ENCODE results near the gene ERGIC2. TPM values are rescaled to one million over a fixed set of nuclear protein-coding genes. Genes with fewer than 3 reads are reported as not detected.
"Not testable (repeated sequence)": the region's sequence is repeated elsewhere in the genome, so short reads cannot be mapped to it uniquely, and the experiment has no call there.

Gene ERGIC2
- total and polyA plus RNA-seq, 7 experiments from 2014 or later, result 36.0 to 85.7 (median 78.6) TPM

GRCh38 chr12:29402437-29402836 lies 21.5 kb upstream of the ERGIC2 start:
- H3K36me3 ChIP-seq (ENCODE audit: control insufficient read depth in 2 of 3, insufficient read depth in 3 of 3, low read length in 3 of 3), result no peaks in the 10 kb centered on the region
- Mint-ChIP-seq H3K9me3 (peaks cover 0 to 6% (median 0%) of the 10 kb centered on the region in 11 donors), H3K27me3 (peaks cover 0 to 41% (median 16%) of the 10 kb centered on the region in 5 donors), H3K27ac (peak overlapping the region in 2 of 9 donors; percentile 0 to 86), H3K36me3 (no peaks in the 10 kb centered on the region), H3K4me1 (no peaks in the 10 kb centered on the region), H3K4me3 (no peak overlapping the region)
- intact Hi-C loops (cut with micrococcal nuclease), result no loop called here
- H3K27ac ChIP-seq (ENCODE audit: low read depth, low read length), result no peak overlapping the region
- no peaks in the 10 kb centered on the region for H3K4me1 ChIP-seq (ENCODE audit: control insufficient read depth in 2 of 2, insufficient read depth in 2 of 2, low read length in 2 of 2)
- no peak for DNase-seq
- no peak for ATAC-seq
- ChIA-PET CTCF (no interaction called here), POLR2A (no interaction called here)
- H3K9me3 ChIP-seq (ENCODE audit: control insufficient read depth in 2 of 3, low read length in 3 of 3), result no peaks in the 10 kb centered on the region
- no peaks in the 10 kb centered on the region for H3K27me3 ChIP-seq (ENCODE audit: control insufficient read depth in 2 of 2, insufficient read depth in 2 of 2, low read length in 2 of 2)
- no peak overlapping the region for H3K4me3 ChIP-seq (ENCODE audit: low read length)

- Histone ChIP-seq H3K9me3 (ENCODE audit: control insufficient read depth in 2 of 3, low read length in 3 of 3) (no peaks in the 10 kb centered on the region), H3K27me3 (ENCODE audit: control insufficient read depth in 2 of 2, insufficient read depth in 2 of 2, low read length in 2 of 2) (no peaks in the 10 kb centered on the region), H3K36me3 (ENCODE audit: control insufficient read depth in 2 of 3, insufficient read depth in 3 of 3, low read length in 3 of 3) (no peaks in the 10 kb centered on the region), H3K4me3 (ENCODE audit: low read length) (no peak overlapping the region), H3K4me1 (ENCODE audit: control insufficient read depth in 2 of 2, insufficient read depth in 2 of 2, low read length in 2 of 2) (no peaks in the 10 kb centered on the region), H3K27ac (ENCODE audit: low read depth, low read length) (no peak overlapping the region)
- no peaks in the 10 kb centered on the region for H3K9me3 Mint-ChIP-seq
- no peak overlapping the region for H3K27ac Mint-ChIP-seq
- no peak overlapping the region for H3K4me3 Mint-ChIP-seq
- ATAC-seq (no peak), DNase-seq (no peak)
- intact Hi-C loops (cut with micrococcal nuclease), result no loop called here
- peaks cover 0 to 41% (median 8%) of the 10 kb centered on the region in 5 donors for H3K27me3 Mint-ChIP-seq
- ChIA-PET CTCF (no interaction called here), POLR2A (interaction anchor here (0.7 kb wide), 1 partner anchor 28 kb away, joined by 3 read pairs; no protein-coding TSS in a partner anchor)
- H3K4me1 Mint-ChIP-seq, result no peaks in the 10 kb centered on the region
- no peaks in the 10 kb centered on the region for H3K36me3 Mint-ChIP-seq
Measured at GRCh38 chr12:29398495-29398894, 17.5 kb upstream of the ERGIC2 start.

GRCh38 chr12:29396774-29397173 lies 15.8 kb upstream of the ERGIC2 start:
- ATAC-seq, result no peak
- Mint-ChIP-seq H3K4me1 (no peaks in the 10 kb centered on the region), H3K27me3 (peaks cover 0 to 29% (median 8%) of the 10 kb centered on the region in 5 donors), H3K4me3 (no peak overlapping the region), H3K9me3 (no peaks in the 10 kb centered on the region), H3K36me3 (no peaks in the 10 kb centered on the region), H3K27ac (no peak overlapping the region)
- ChIA-PET POLR2A (interaction anchor here (0.8 kb wide), 1 partner anchor 16 kb away, joined by 3 read pairs; the partner anchor contains the start of gene ERGIC2), CTCF (no interaction called here)
- intact Hi-C loops (cut with micrococcal nuclease), result no loop called here
- Histone ChIP-seq H3K9me3 (ENCODE audit: control insufficient read depth in 2 of 3, low read length in 3 of 3) (no peaks in the 10 kb centered on the region), H3K27me3 (ENCODE audit: control insufficient read depth in 2 of 2, insufficient read depth in 2 of 2, low read length in 2 of 2) (no peaks in the 10 kb centered on the region), H3K4me1 (ENCODE audit: control insufficient read depth in 2 of 2, insufficient read depth in 2 of 2, low read length in 2 of 2) (no peaks in the 10 kb centered on the region), H3K36me3 (ENCODE audit: control insufficient read depth in 2 of 3, insufficient read depth in 3 of 3, low read length in 3 of 3) (no peaks in the 10 kb centered on the region), H3K4me3 (ENCODE audit: low read length) (no peak overlapping the region), H3K27ac (ENCODE audit: low read depth, low read length) (no peak overlapping the region)
- DNase-seq, result no peak

GRCh38 chr12:29395356-29395755 lies 14.4 kb upstream of the ERGIC2 start:
- POLR2A ChIA-PET, result interaction anchor here (0.6 kb wide), 1 partner anchor 15 kb away, joined by 4 read pairs; no protein-coding TSS in a partner anchor

GRCh38 chr12:29390419-29390818 lies 9.4 kb upstream of the ERGIC2 start:
- H3K27me3 ChIP-seq (ENCODE audit: control insufficient read depth in 2 of 2, insufficient read depth in 2 of 2, low read length in 2 of 2); CTCF ChIA-PET; H3K9me3 Mint-ChIP-seq; H3K36me3 ChIP-seq (ENCODE audit: control insufficient read depth in 2 of 3, insufficient read depth in 3 of 3, low read length in 3 of 3); H3K27me3 Mint-ChIP-seq; H3K9me3 ChIP-seq (ENCODE audit: control insufficient read depth in 2 of 3, low read length in 3 of 3); H3K4me3 ChIP-seq (ENCODE audit: low read length): not testable (repeated sequence)
- peak overlapping the region; percentile 67 for H3K27ac ChIP-seq (ENCODE audit: low read depth, low read length)
- ATAC-seq (peak; percentile 83), DNase-seq (peak in 8 of 9 donors; percentile 26 to 63 (median 51))
- Mint-ChIP-seq H3K4me1 (peaks cover 13 to 22% (median 18%) of the 10 kb centered on the region in 7 donors), H3K4me3 (peak overlapping the region; percentile 46 to 83 (median 66)), H3K27ac (peak overlapping the region; percentile 65 to 95 (median 89)), H3K36me3 (peaks cover 0 to 15% (median 0%) of the 10 kb centered on the region in 5 donors)
- peaks cover 0 to 13% of the 10 kb centered on the region in 2 donors for H3K4me1 ChIP-seq (ENCODE audit: control insufficient read depth in 2 of 2, insufficient read depth in 2 of 2, low read length in 2 of 2)
- intact Hi-C loops (cut with micrococcal nuclease), result loop anchor here (1.0 kb wide), 1 partner anchor 9 kb away; the partner anchor contains the start of gene ERGIC2 (in 2 of the 2)
- POLR2A ChIA-PET, result interaction anchor here (1.4 kb wide), 1 partner anchor 10 kb away, joined by 15 read pairs; the partner anchor contains the start of gene ERGIC2

More at GRCh38 chr12:29395356-29395755, 14.4 kb upstream of the ERGIC2 start:
- Histone ChIP-seq H3K36me3 (ENCODE audit: control insufficient read depth in 2 of 3, insufficient read depth in 3 of 3, low read length in 3 of 3) (no peaks in the 10 kb centered on the region), H3K9me3 (ENCODE audit: control insufficient read depth in 2 of 3, low read length in 3 of 3) (no peaks in the 10 kb centered on the region), H3K4me3 (ENCODE audit: low read length) (no peak overlapping the region), H3K27ac (ENCODE audit: low read depth, low read length) (no peak overlapping the region), H3K27me3 (ENCODE audit: control insufficient read depth in 2 of 2, insufficient read depth in 2 of 2, low read length in 2 of 2) (no peaks in the 10 kb centered on the region), H3K4me1 (ENCODE audit: control insufficient read depth in 2 of 2, insufficient read depth in 2 of 2, low read length in 2 of 2) (peaks cover 0 to 6% of the 10 kb centered on the region in 2 donors)
- peaks cover 0 to 20% (median 8%) of the 10 kb centered on the region in 5 donors for H3K27me3 Mint-ChIP-seq
- no peak for DNase-seq
- peaks cover 6 to 11% (median 11%) of the 10 kb centered on the region in 7 donors for H3K4me1 Mint-ChIP-seq
- H3K36me3 Mint-ChIP-seq, result peaks cover 0 to 9% (median 0%) of the 10 kb centered on the region in 5 donors
- intact Hi-C loops (cut with micrococcal nuclease), result no loop called here
- no peak overlapping the region for H3K4me3 Mint-ChIP-seq
- ATAC-seq, result no peak
- peaks cover 0 to 7% (median 0%) of the 10 kb centered on the region in 11 donors for H3K9me3 Mint-ChIP-seq
- CTCF ChIA-PET, result no interaction called here
- no peak overlapping the region for H3K27ac Mint-ChIP-seq

GRCh38 chr12:29389295-29389919 lies 8.4 kb upstream of the ERGIC2 start:
- Mint-ChIP-seq H3K4me1 (peaks cover 13 to 22% (median 18%) of the 10 kb centered on the region in 7 donors), H3K36me3 (peaks cover 0 to 15% (median 0%) of the 10 kb centered on the region in 5 donors), H3K9me3 (peaks cover 0 to 7% (median 0%) of the 10 kb centered on the region in 11 donors), H3K27me3 (no peaks in the 10 kb centered on the region), H3K27ac (peak overlapping the region; percentile 63 to 95 (median 89)), H3K4me3 (peak overlapping the region in 2 of 10 donors; percentile 73)
- no peaks in the 10 kb centered on the region for H3K9me3 ChIP-seq (ENCODE audit: control insufficient read depth in 2 of 3, low read length in 3 of 3)
- ChIA-PET CTCF (no interaction called here), POLR2A (interaction anchor here (1.4 kb wide), 1 partner anchor 9 kb away, joined by 15 read pairs; the partner anchor contains the start of gene ERGIC2)
- DNase-seq (peak in 2 of 9 donors; percentile 4 to 11), ATAC-seq (peak; percentile 32)
- H3K27me3 ChIP-seq (ENCODE audit: control insufficient read depth in 2 of 2, insufficient read depth in 2 of 2, low read length in 2 of 2), result no peaks in the 10 kb centered on the region
- peaks cover 0 to 13% of the 10 kb centered on the region in 2 donors for H3K4me1 ChIP-seq (ENCODE audit: control insufficient read depth in 2 of 2, insufficient read depth in 2 of 2, low read length in 2 of 2)
- H3K27ac ChIP-seq (ENCODE audit: low read depth, low read length), result peak overlapping the region; percentile 67
- intact Hi-C loops (cut with micrococcal nuclease), result no loop called here
- H3K4me3 ChIP-seq (ENCODE audit: low read length), result no peak overlapping the region
- H3K36me3 ChIP-seq (ENCODE audit: control insufficient read depth in 2 of 3, insufficient read depth in 3 of 3, low read length in 3 of 3), result no peaks in the 10 kb centered on the region

Data from naive thymus-derived CD4-positive, alpha-beta T cell (primary cell).